Measurements from ENCODE around the gene VAV3.
A peak's percentile ranks its signal among the peaks of the same experiment; 100 is the strongest.

The VAV3 gene

GRCh38 chr1:107981277-107981676, 16.3 kb upstream of the VAV3 start:
- H3K4me1 Mint-ChIP-seq (ENCODE audit: low read depth) = peaks cover 15% of the 10 kb centered on the region
- H3K4me3 Mint-ChIP-seq = no peak overlapping the region
- H3K27ac Mint-ChIP-seq = no peak overlapping the region
- H3K36me3 Mint-ChIP-seq (ENCODE audit: low read depth) = no peaks in the 10 kb centered on the region
- no peak for DNase-seq
- no peaks in the 10 kb centered on the region for H3K9me3 Mint-ChIP-seq
- no peaks in the 10 kb centered on the region for H3K27me3 Mint-ChIP-seq

DNA sequence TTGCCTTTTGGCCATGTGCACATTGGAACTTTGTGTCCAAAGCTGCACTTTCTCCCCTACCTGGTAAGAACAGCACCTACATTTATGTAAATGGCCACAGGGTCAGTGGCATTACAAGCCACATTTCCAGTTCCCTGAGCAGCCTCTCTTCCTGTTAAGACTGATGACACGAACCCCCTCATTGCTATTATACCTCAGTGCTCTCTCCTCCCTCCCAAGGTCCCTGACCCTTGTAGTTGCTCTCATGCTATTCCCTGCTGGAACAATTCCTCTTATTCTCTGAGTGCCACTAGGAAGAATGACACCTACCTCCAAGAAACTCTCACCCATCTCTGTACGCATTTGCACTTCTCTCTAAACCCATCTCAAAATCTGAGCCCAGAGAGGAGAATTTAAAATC, 14.9 kb upstream of the VAV3 start:
- no peak for DNase-seq
- Mint-ChIP-seq H3K9me3 (no peaks in the 10 kb centered on the region), H3K27me3 (no peaks in the 10 kb centered on the region), H3K4me1 (ENCODE audit: low read depth) (peaks cover 19% of the 10 kb centered on the region), H3K27ac (no peak overlapping the region), H3K36me3 (ENCODE audit: low read depth) (no peaks in the 10 kb centered on the region), H3K4me3 (no peak overlapping the region)

GRCh38 chr1:107979088-107979487, 14.1 kb upstream of the VAV3 start:
- Mint-ChIP-seq H3K27ac (no peak overlapping the region), H3K27me3 (no peaks in the 10 kb centered on the region), H3K36me3 (ENCODE audit: low read depth) (no peaks in the 10 kb centered on the region), H3K4me3 (no peak overlapping the region), H3K9me3 (no peaks in the 10 kb centered on the region), H3K4me1 (ENCODE audit: low read depth) (peaks cover 19% of the 10 kb centered on the region)
- DNase-seq = no peak

GRCh38 chr1:107976836-107977235, 11.9 kb upstream of the VAV3 start:
- no peak for DNase-seq
- Mint-ChIP-seq H3K4me3 (no peak overlapping the region), H3K9me3 (no peaks in the 10 kb centered on the region), H3K27ac (no peak overlapping the region), H3K27me3 (no peaks in the 10 kb centered on the region), H3K4me1 (ENCODE audit: low read depth) (peaks cover 25% of the 10 kb centered on the region), H3K36me3 (ENCODE audit: low read depth) (no peaks in the 10 kb centered on the region)

- peaks cover 25% of the 10 kb centered on the region for H3K4me1 Mint-ChIP-seq (ENCODE audit: low read depth)
- no peak for DNase-seq
- no peaks in the 10 kb centered on the region for H3K27me3 Mint-ChIP-seq
- no peak overlapping the region for H3K27ac Mint-ChIP-seq
- no peaks in the 10 kb centered on the region for H3K9me3 Mint-ChIP-seq
- H3K4me3 Mint-ChIP-seq = no peak overlapping the region
- no peaks in the 10 kb centered on the region for H3K36me3 Mint-ChIP-seq (ENCODE audit: low read depth)
Measured at GRCh38 chr1:107976431-107976830, 11.5 kb upstream of the VAV3 start.

GRCh38 chr1:107975851-107976250, 10.9 kb upstream of the VAV3 start:
- no peak for DNase-seq
- Mint-ChIP-seq H3K27ac (no peak overlapping the region), H3K9me3 (no peaks in the 10 kb centered on the region), H3K4me1 (ENCODE audit: low read depth) (peaks cover 25% of the 10 kb centered on the region), H3K4me3 (no peak overlapping the region), H3K36me3 (ENCODE audit: low read depth) (no peaks in the 10 kb centered on the region), H3K27me3 (no peaks in the 10 kb centered on the region)

GRCh38 chr1:107974090-107974489, 9.1 kb upstream of the VAV3 start:
- Mint-ChIP-seq H3K4me3 (no peak overlapping the region), H3K36me3 (ENCODE audit: low read depth) (no peaks in the 10 kb centered on the region)

GRCh38 chr1:107972391-107973180, 7.6 kb upstream of the VAV3 start:
- Mint-ChIP-seq H3K27me3 (no peaks in the 10 kb centered on the region), H3K27ac (no peak overlapping the region), H3K4me1 (ENCODE audit: low read depth) (peaks cover 18% of the 10 kb centered on the region), H3K9me3 (no peaks in the 10 kb centered on the region), H3K36me3 (ENCODE audit: low read depth) (no peaks in the 10 kb centered on the region), H3K4me3 (no peak overlapping the region)
- DNase-seq = no peak

More at GRCh38 chr1:107974090-107974489, 9.1 kb upstream of the VAV3 start:
- H3K9me3 Mint-ChIP-seq = no peaks in the 10 kb centered on the region
- no peaks in the 10 kb centered on the region for H3K27me3 Mint-ChIP-seq
- H3K27ac Mint-ChIP-seq = no peak overlapping the region
- DNase-seq = no peak
- peaks cover 21% of the 10 kb centered on the region for H3K4me1 Mint-ChIP-seq (ENCODE audit: low read depth)

DNA sequence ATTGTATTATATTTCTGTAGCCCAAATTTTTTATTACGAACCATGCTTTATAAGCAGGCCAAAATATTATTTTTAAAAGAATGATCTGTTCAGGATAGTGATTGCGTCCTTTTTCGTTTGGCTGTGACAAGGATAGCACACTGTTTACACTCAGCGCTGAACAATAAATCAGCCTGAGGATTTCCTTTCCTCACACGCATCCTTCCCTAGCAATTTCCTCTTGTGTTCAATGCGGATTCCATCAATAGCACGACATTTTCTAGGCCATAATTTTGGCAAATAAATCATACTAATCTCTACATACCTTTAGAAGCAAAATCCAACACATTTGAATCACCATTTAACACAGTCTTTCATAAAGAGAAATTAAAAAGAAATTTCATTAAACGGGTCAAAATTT, 1.6 kb upstream of the VAV3 start:
- no peak overlapping the region for H3K4me3 Mint-ChIP-seq
- H3K9me3 Mint-ChIP-seq = no peaks in the 10 kb centered on the region
- H3K27ac Mint-ChIP-seq = no peak overlapping the region
- H3K27me3 Mint-ChIP-seq = no peaks in the 10 kb centered on the region
- peaks cover 34% of the 10 kb centered on the region for H3K4me1 Mint-ChIP-seq (ENCODE audit: low read depth)
- no peak for DNase-seq
- H3K36me3 Mint-ChIP-seq (ENCODE audit: low read depth) = peaks cover 9% of the 10 kb centered on the region

DNA sequence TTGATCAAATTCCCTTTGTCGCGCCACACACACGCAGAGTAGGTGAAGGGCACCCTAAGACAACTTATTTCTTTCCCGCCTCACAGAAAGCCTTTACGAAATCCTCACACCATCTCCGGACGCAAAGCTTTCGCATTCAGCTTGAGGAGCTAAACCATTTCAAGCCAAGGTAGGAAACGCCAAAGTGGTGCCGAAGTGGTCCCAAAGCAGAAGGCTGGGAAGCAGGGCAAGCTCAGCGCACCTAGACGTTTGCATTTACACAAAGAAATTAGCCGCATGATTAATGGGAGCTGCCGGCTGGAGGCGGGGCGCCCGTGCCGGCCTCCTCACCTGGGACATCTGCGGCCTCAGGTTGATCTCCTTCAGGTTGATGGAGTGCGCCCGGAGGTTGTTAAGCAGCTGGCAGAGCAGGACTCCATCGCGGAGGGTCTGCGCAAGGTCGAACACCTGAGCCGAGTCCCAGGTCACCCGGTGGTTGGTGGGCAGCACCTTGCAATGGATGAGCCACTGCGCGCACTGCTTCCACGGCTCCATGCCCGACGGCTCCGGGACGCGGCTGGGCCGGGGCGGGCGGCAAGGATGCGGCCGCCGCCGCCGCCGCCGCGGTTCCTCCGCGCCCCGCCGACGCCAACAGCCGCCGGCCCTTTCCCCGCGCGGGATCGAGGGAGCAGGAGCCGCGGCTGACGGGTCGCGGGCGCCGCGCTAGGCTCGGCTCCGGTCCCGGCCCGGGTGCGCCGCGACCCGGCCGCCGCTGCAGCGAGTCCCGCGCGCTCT, 457 bp downstream of the VAV3 start:
- peak; percentile 68 for DNase-seq
- Mint-ChIP-seq H3K27me3 (no peaks in the 10 kb centered on the region), H3K36me3 (ENCODE audit: low read depth) (peaks cover 9% of the 10 kb centered on the region), H3K27ac (peak overlapping the region; percentile 95), H3K4me1 (ENCODE audit: low read depth) (peaks cover 39% of the 10 kb centered on the region), H3K4me3 (peak overlapping the region; percentile 83), H3K9me3 (no peaks in the 10 kb centered on the region)

DNA sequence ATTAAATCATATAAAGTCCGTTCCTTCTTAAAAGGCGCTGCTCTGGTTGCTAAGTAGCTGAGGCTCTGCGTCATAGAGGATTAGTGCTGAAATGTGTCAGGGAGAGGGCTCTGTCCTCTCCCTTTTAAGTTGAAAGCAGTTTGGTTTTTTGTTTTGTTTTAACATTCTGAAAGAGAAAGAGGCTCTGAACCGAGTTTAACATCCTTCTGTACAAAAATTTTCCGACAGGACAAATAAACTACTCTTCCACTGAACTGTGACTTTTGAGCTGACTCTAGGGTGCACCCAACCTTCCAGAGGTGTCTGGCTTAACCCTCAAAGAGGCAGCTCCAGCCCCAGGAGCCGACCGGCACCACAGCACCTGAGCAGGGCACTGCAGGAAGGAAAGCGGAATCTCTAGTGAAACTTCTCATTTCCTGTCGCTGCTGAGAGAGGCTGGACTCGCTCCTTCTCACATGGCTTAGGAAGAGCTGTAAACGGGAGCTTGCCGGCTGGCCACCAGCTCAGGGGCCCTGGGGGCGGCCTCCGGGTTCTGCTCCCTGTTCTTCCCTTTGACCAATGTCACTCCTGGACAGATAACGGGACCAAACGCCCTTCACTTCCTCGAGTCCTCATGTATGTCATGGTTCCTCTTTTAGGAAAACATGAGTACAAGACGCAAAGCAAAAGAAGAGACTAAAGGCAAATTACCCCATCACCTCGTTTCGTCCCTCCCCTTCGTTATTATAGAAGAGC, 1.2 kb downstream of the VAV3 start:
- peak overlapping the region; percentile 95 for H3K27ac Mint-ChIP-seq
- no peaks in the 10 kb centered on the region for H3K27me3 Mint-ChIP-seq
- H3K36me3 Mint-ChIP-seq (ENCODE audit: low read depth) = peaks cover 9% of the 10 kb centered on the region
- peaks cover 39% of the 10 kb centered on the region for H3K4me1 Mint-ChIP-seq (ENCODE audit: low read depth)
- no peaks in the 10 kb centered on the region for H3K9me3 Mint-ChIP-seq
- peak; percentile 76 for DNase-seq
- peak overlapping the region; percentile 83 for H3K4me3 Mint-ChIP-seq

- Mint-ChIP-seq H3K4me3 (peak overlapping the region; percentile 83), H3K36me3 (ENCODE audit: low read depth) (peaks cover 9% of the 10 kb centered on the region), H3K27ac (peak overlapping the region; percentile 95), H3K4me1 (ENCODE audit: low read depth) (peaks cover 39% of the 10 kb centered on the region), H3K27me3 (no peaks in the 10 kb centered on the region), H3K9me3 (no peaks in the 10 kb centered on the region)
- DNase-seq = no peak
Measured at GRCh38 chr1:107963008-107963407, 2.0 kb downstream of the VAV3 start.

GRCh38 chr1:107954719-107955415, 10.1 kb downstream of the VAV3 start:
- H3K9me3 Mint-ChIP-seq = no peaks in the 10 kb centered on the region

GRCh38 chr1:107954126-107954525, 10.9 kb downstream of the VAV3 start:
- DNase-seq = no peak
- Mint-ChIP-seq H3K27ac (peak overlapping the region; percentile 34), H3K36me3 (ENCODE audit: low read depth) (no peaks in the 10 kb centered on the region), H3K4me3 (no peak overlapping the region), H3K27me3 (no peaks in the 10 kb centered on the region), H3K4me1 (ENCODE audit: low read depth) (peaks cover 47% of the 10 kb centered on the region), H3K9me3 (no peaks in the 10 kb centered on the region)

More at GRCh38 chr1:107954719-107955415, 10.1 kb downstream of the VAV3 start:
- no peak for DNase-seq
- Mint-ChIP-seq H3K27ac (peak overlapping the region; percentile 34), H3K4me1 (ENCODE audit: low read depth) (peaks cover 40% of the 10 kb centered on the region), H3K36me3 (ENCODE audit: low read depth) (no peaks in the 10 kb centered on the region), H3K27me3 (no peaks in the 10 kb centered on the region), H3K4me3 (no peak overlapping the region)

All from activated T-cell treated with anti-CD3 and anti-CD28 coated beads, Interleukin-2, amount 50 U/mL, for 24 hours (primary cell).